Measurements from ENCODE around the gene TMEM138. TPM values are rescaled to one million over a fixed set of nuclear protein-coding genes. Genes with fewer than 3 reads are reported as not detected.

Gene TMEM138
- 10.0 and 12.7 TPM in 2 replicates for total RNA-seq

DNA sequence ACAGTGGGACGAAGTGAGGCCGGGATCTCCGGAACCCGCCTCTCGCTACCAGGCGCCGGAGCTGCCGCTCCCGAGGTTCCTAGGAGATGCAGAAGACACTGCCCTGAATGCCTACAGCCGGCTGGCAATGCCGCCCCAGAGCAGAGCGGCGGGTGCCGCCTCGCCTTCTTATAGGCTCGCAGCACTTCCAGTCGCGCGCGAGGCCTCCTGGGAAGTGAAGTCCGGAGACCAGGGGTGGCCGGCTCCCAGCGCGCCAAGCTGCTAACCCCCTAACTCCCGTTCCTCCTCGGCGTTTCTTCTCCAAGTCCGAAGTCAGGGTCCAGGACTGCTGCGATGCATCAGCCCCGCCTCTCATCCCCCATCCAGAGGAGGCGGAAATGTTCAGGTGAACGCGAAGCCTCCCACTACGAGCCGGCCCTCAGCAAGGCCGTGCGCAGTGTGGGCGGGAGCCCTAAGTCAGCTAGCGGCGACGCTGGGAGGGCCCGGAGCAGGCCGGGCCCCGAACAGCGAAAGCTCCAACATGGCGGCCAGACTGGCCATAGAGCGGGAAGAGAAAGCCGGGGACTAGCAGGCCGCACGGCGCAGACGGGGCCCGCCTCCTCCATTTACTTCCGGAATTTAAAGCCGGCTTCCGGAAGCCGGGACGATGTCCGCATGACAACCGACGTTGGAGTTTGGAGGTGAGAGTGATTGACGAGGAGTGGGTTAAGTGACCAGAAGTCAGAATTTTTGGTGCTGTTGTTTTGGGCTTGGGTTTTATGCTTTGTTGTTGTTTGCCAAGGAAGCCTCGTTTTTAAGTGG is at the start of gene TMEM138, which contains the start of gene CYB561A3:
Gene TMEM138 (plus strand): TSS at position 634 of the 801 bp plus-strand sequence. CDS start 2,017 bp downstream, outside the sequence.
Gene CYB561A3 (minus strand): TSS at position 142 of the 801 bp plus-strand sequence. CDS start 5,169 bp downstream, outside the sequence.
- H3K4me3 ChIP-seq (ENCODE audit: low read depth, low read length) = peak within 1 kb of the TSS; percentile 91
- TF ChIP-seq, protein P1, sequence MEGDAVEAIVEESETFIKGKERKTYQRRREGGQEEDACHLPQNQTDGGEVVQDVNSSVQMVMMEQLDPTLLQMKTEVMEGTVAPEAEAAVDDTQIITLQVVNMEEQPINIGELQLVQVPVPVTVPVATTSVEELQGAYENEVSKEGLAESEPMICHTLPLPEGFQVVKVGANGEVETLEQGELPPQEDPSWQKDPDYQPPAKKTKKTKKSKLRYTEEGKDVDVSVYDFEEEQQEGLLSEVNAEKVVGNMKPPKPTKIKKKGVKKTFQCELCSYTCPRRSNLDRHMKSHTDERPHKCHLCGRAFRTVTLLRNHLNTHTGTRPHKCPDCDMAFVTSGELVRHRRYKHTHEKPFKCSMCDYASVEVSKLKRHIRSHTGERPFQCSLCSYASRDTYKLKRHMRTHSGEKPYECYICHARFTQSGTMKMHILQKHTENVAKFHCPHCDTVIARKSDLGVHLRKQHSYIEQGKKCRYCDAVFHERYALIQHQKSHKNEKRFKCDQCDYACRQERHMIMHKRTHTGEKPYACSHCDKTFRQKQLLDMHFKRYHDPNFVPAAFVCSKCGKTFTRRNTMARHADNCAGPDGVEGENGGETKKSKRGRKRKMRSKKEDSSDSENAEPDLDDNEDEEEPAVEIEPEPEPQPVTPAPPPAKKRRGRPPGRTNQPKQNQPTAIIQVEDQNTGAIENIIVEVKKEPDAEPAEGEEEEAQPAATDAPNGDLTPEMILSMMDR (IDR thresholded peaks at IDR 0.05; ENCODE audit: insufficient read depth, low read length, severe bottlenecking) = no peak
- H3K36me3 ChIP-seq (ENCODE audit: control insufficient read depth, insufficient read depth, low read length) = peaks cover 10% of the 10 kb centered on the region
- DNase-seq (ENCODE audit: low read depth) (peak; percentile 89), FAIRE-seq (no peak)
- H3K27me3 ChIP-seq (ENCODE audit: control insufficient read depth, insufficient read depth, low read length) = no peaks in the 10 kb centered on the region

- Histone ChIP-seq H3K36me3 (ENCODE audit: control insufficient read depth, insufficient read depth, low read length) (peaks cover 32% of the 10 kb centered on the region), H3K27me3 (ENCODE audit: control insufficient read depth, insufficient read depth, low read length) (no peaks in the 10 kb centered on the region), H3K4me3 (ENCODE audit: low read depth, low read length) (no peak overlapping the region)
- DNase-seq (ENCODE audit: low read depth) = peak; percentile 46
- FAIRE-seq = no peak
- TF ChIP-seq, protein P1 (IDR thresholded peaks at IDR 0.05; ENCODE audit: insufficient read depth, low read length, severe bottlenecking) = no peak
These were observed 46.9 kb upstream of the TMEM138 start for GRCh38 chr11:61315260-61315659.

- TF ChIP-seq, protein P1 (IDR thresholded peaks at IDR 0.05; ENCODE audit: insufficient read depth, low read length, severe bottlenecking) = no peak
- DNase-seq (ENCODE audit: low read depth) (peak; percentile 88), FAIRE-seq (no peak)
- no peak overlapping the region for H3K4me3 ChIP-seq (ENCODE audit: low read depth, low read length)
- peaks cover 32% of the 10 kb centered on the region for H3K36me3 ChIP-seq (ENCODE audit: control insufficient read depth, insufficient read depth, low read length)
- no peaks in the 10 kb centered on the region for H3K27me3 ChIP-seq (ENCODE audit: control insufficient read depth, insufficient read depth, low read length)
These were observed 36.3 kb upstream of the TMEM138 start for GRCh38 chr11:61325649-61326414.

DNA sequence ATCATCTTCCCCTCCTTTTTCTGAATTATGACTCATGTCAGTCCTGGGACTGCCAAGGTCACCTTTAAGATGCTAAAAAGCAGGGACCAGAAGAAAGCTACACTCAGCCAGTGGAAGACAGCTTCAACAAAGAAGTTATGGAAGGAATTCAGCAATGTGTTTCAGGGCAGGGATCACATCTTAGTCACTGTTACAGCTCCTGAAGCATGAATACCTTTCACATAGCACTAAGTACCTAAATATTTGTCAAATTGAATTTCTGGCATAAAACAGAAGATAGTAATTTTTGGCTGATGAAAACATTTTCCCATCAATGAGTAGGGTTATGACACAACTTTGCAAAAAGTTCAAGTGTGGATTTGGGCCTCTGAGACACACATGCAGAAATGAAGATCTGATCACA is 34.5 kb upstream of the TMEM138 start:
- no peak for DNase-seq (ENCODE audit: low read depth)
- Histone ChIP-seq H3K36me3 (ENCODE audit: control insufficient read depth, insufficient read depth, low read length) (peaks cover 21% of the 10 kb centered on the region), H3K27me3 (ENCODE audit: control insufficient read depth, insufficient read depth, low read length) (no peaks in the 10 kb centered on the region), H3K4me3 (ENCODE audit: low read depth, low read length) (no peak overlapping the region)
- no peak for FAIRE-seq
- TF ChIP-seq, protein P1 (IDR thresholded peaks at IDR 0.05; ENCODE audit: insufficient read depth, low read length, severe bottlenecking) = no peak

GRCh38 chr11:61328351-61328750 is 33.8 kb upstream of the TMEM138 start:
- Histone ChIP-seq H3K4me3 (ENCODE audit: low read depth, low read length) (no peak overlapping the region), H3K36me3 (ENCODE audit: control insufficient read depth, insufficient read depth, low read length) (peaks cover 16% of the 10 kb centered on the region), H3K27me3 (ENCODE audit: control insufficient read depth, insufficient read depth, low read length) (no peaks in the 10 kb centered on the region)
- TF ChIP-seq, protein P1 (IDR thresholded peaks at IDR 0.05; ENCODE audit: insufficient read depth, low read length, severe bottlenecking) = no peak
- FAIRE-seq = no peak
- DNase-seq (ENCODE audit: low read depth) = no peak
